Stimulated activated CD8-positive, alpha-beta memory T cell treated with anti-CD3 and anti-CD28 coated beads, Interleukin-15, amount 100 ng/mL, for 4 hours (primary cell): ENCODE measurements around the gene TMEM233.

Source experiments
- DNase-seq, 2 donors: peaks; one replicate each; pipeline ENCODE4 v3.0.0-alpha.2; 2020; ENCODE audit warnings: low read depth in 2 of 2

TMEM233 gene

GRCh38 chr12:119593578-119594398, at the start of gene TMEM233:
TSS of gene TMEM233 (plus strand) at chr12:119593774. CDS start at chr12:119593849, 75 bp downstream.
- no peak for DNase-seq

GRCh38 chr12:119544765-119545625, 48.6 kb upstream of the TMEM233 start:
- peak in 1 of 2 donors; percentile 31 for DNase-seq

- DNase-seq: no peak
These were observed 47.2 kb upstream of the TMEM233 start for GRCh38 chr12:119546340-119546739.

- DNase-seq: no peak
These were observed 46.6 kb upstream of the TMEM233 start for GRCh38 chr12:119547001-119547400.

GRCh38 chr12:119556854-119557253, 36.7 kb upstream of the TMEM233 start:
- no peak for DNase-seq

- no peak for DNase-seq
These were observed 28.2 kb upstream of the TMEM233 start for GRCh38 chr12:119565404-119565803.

- no peak for DNase-seq
These were observed 22.8 kb upstream of the TMEM233 start for GRCh38 chr12:119570771-119571170.

- DNase-seq: no peak
These were observed 20.5 kb upstream of the TMEM233 start for GRCh38 chr12:119573086-119573485.

GRCh38 chr12:119574255-119574654, 19.3 kb upstream of the TMEM233 start:
- no peak for DNase-seq

GRCh38 chr12:119576118-119576810, 17.3 kb upstream of the TMEM233 start:
- DNase-seq: no peak

GRCh38 chr12:119576915-119577314, 16.7 kb upstream of the TMEM233 start:
- DNase-seq: no peak

- no peak for DNase-seq
These were observed 15.5 kb upstream of the TMEM233 start for GRCh38 chr12:119578112-119578511.

- DNase-seq: no peak
These were observed 4.5 kb upstream of the TMEM233 start for GRCh38 chr12:119589097-119589496.

- no peak for DNase-seq
These were observed 3.9 kb upstream of the TMEM233 start for GRCh38 chr12:119589634-119590033.

- DNase-seq: no peak
These were observed 1.3 kb upstream of the TMEM233 start for GRCh38 chr12:119592232-119592631.

- DNase-seq: no peak
These were observed 791 bp downstream of the TMEM233 start for GRCh38 chr12:119594399-119594730.

- DNase-seq: no peak
These were observed 1.3 kb downstream of the TMEM233 start for GRCh38 chr12:119594772-119595445.

GRCh38 chr12:119598159-119598558, 4.6 kb downstream of the TMEM233 start:
- no peak for DNase-seq

GRCh38 chr12:119601877-119602733, 8.5 kb downstream of the TMEM233 start:
- no peak for DNase-seq

- no peak for DNase-seq
These were observed 9.1 kb downstream of the TMEM233 start for GRCh38 chr12:119602734-119603094.

GRCh38 chr12:119603767-119604166, 10.2 kb downstream of the TMEM233 start:
- no peak for DNase-seq
